IPS-11a (cell line): ENCODE measurements around the gene DRD1.

Experiments
- H3K4me3 ChIP-seq: one replicate; pipeline ENCODE4 v1.5.1; 2013; ENCODE audit warnings: low read depth, low read length, control low read depth

DRD1 gene

DNA sequence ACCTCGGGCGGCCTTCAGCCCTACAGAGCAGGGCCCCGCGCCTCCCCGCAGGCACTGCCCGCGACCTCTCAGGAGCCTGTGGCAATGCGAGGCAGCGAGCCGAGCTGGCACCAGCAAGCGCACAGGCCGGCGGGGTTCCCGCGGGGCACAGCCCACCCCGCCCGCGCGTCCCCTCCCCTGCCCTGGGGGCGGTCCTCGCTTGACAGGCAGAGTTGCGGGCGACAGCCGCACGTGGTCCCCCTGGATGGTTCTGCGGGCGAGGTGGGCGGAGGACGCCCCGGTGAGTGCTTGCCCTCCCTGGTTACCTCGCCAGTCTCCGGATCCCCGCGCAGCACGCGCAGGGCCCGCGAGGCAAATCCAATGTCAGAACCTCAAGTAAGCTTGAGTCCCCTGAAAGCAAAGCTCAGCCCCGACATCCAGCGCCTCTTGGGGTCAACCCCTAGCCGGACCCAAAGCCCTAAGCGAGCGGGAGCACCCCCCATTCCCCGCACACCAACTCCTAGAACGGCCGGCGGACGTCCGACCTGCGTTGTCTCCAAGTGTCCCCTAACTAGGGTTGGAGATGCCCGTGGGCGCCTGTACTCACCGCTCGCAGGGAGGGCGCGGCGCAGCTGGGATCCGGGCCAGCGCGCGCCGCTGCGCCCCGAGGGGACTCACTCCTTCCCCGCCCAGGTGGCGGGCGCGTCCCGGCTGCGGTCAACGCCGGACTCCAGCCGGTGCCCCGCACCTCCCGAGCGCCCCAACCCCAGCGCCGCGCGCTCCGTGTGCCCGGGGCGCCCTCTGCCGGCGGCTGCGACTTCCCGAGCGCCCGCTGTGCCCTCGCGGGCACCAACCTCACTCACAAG lies at the start of gene DRD1:
TSS of gene DRD1 (minus strand) at position 123 of the 845 bp plus-strand sequence. CDS start 1,083 bp downstream, outside the sequence.
- H3K4me3 ChIP-seq: peak within 1 kb of the TSS; percentile 25

DNA sequence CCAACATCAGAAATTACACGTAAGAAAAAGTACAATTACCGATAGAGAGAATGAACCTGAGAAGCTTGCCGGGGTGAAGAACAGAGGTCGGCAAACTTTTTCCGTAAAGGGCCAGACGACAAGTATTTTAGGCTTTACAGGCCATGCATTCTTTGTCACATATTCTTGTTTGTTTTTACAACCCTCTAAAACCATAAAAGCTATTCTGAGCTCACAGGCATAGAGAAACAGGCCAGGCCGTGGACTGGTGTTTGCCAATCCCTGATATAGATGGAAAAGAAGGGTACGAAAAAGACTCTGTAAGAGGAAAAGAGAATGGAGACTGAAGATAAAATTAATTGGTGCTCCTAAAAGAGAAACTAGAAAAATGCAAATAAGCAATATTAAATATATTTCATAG lies 49.7 kb upstream of the DRD1 start:
- H3K4me3 ChIP-seq: no peak overlapping the region

DNA sequence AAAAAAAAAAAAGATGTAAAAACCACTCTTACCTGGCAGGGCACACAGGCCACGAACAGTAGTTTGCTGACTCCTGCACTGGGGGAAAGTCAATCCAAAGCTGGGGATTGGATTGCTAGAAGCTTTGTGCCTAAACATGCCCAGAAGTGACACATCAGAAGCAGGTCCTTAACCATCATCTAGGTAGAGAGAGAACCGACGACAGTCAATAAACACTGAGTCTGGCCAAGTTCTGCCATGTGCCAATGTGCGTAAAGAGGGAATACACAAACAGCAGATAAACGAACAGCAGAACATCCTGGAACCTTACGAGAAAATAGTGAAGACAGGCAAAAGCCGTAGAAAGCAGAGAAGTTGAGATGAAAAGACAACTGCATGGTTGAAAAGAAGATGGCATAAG lies 49.3 kb upstream of the DRD1 start:
- H3K4me3 ChIP-seq: no peak overlapping the region

DNA sequence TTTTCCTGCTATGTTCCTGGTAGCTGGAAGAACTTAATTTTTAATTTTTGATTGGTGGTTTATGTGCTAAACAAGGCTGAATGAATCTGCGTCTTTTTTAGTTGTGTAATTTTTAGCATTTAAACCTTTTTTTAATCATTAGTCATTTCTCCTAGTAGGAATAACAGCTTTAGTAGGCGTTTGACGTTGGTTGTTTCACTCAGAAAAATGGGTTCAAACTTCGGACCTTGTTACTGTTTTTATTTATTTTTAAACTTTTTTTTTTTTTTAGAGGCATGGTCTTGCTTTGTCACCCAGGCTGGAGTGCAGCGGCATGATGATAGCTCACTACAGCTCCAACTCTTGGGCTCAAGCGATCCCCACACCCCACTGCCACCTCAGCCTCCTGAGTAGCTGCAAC lies 47.2 kb upstream of the DRD1 start:
- H3K4me3 ChIP-seq: no peak overlapping the region

DNA sequence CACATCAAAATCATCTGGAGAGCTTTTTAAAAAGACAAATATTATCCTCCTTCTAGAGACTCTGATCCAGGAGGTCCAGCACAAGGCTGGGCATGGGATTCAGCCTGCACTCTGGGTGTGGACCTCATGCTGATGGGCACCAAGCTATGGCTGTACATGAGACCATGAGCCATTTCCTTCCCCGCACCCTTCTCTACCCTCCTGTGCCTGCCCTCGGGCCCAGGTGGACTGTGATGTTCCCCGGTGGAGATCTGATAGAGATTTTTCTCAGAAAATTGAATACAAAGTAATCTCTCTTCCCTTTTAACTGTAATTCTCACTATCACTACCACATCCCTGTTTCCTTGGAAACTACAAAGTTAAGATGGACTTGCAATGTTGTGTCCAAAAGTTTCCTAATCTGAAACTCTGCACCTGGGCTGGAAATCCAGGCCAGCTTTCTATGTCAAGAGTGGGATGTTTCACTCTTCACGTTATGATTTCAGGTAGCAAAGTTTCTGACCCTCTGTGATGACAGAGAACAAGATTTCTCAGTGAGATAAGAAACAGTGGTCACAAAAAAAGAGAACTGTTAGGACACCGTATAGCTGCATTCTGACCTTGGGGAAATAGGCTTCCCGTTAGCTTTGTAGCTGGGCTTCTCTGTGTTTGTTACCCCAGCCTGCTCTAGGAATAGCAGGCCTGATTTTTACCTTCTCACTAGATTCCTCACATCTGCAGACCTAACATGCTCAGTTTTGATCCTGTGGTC lies 45.9 kb upstream of the DRD1 start:
- H3K4me3 ChIP-seq: no peak overlapping the region

DNA sequence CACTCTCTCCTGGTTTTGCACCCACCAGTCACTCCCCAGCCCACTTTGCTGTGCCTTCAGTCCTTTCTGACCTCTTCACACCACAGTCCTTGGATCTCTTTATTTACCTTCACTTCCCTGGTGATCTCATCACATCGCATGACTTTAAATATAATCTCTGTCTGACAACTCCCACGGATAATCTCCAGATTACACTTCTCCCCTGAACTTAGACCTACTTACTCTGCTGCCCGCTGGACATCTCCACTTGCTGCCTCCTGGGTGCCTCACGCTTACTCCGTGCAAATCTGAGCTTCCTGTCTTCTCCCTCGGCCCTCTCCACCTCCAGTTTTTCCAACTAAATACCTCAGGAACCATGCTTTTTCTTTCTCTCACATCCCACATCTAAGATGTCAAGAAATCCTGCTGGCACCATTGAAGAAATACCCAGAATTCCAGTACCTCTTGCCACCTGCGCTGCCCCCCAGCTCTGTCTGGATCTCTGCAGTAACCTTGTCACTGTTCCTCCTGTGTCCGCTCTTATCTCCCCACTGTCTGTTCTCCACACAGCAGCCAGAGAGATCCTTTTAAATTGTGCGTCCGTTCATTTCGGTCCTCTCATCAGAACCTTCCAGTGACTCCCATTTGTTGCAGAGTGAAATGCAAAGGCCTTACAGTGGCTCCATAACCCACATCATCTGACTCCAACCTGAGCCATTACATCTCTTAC lies 43.7 kb upstream of the DRD1 start:
- no peak overlapping the region for H3K4me3 ChIP-seq

DNA sequence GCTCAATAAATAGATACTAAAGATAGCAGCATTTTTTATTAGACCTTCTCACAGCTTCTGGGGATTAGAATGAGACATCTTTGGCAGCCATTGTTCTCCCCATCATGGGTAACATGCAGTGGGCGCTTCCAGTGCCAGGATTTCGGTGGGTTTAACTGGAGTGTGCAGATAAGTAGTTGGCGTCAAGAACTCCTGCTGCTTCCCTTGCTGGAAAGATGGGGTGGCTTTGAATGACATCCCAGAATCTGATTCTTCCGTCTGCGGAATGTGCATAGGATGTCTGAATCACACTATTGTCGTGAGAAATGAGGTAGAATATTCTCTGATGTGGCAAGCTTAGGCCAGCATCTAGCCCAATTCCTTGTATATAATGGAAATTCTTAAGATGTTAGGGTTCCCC lies 41.6 kb upstream of the DRD1 start:
- H3K4me3 ChIP-seq: no peak overlapping the region

DNA sequence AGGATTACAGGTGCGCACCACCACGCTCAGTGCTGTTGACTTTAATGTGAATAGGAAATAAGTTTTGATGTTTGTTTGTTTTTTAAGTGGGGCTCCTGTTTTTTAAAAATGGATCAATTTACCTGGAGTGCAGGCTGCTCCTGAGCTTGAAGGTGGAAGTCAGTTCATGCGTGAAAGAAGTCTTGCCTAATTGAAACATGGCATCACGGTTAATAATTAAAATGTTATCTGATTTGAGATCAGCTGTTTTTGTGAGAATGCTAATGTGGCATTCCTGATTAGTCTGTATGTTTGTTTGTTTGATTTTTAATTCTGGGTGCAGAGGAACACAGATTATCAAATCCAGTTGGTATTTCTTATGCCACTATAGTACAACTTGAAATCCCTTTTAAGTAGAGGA lies 40.8 kb upstream of the DRD1 start:
- H3K4me3 ChIP-seq: no peak overlapping the region

DNA sequence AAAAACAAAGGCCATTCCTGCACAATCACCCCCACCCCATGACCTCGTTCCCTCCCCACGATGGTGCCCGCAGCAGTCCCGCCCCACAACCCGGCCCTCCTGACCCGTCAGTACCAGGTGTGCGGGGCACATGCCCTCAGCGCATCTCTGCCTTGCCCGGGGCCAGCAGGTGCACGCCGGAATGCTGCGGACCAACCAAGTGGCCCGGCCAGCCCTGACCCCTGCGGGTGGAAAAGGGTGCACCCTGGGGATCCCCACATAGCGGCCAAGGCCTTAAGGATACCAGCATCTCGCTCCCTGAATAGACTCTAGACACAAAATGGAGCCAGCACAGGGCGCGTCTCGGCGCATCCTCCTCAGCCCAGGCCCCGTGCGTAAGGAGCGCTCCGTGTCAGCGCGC lies 40.3 kb upstream of the DRD1 start:
- no peak overlapping the region for H3K4me3 ChIP-seq

DNA sequence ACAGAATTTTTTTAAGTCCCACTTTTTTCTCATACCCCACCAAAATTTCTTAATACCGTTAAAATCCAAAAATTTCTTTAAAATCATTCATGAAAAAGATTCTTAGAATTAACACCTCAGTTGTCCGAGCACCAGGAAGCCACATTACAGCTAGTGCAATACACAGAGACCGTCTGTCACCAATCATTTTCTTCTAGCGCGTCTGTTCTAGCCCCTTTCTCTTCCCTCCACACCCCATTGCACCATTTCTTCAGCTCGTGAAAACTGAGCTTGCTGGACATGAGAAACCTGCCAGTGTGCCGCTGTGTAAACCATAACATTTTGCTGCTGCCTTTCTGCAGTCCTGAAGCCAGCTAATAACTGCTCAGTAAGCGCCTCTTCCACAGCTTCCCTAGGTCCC lies 39.4 kb upstream of the DRD1 start:
- no peak overlapping the region for H3K4me3 ChIP-seq

DNA sequence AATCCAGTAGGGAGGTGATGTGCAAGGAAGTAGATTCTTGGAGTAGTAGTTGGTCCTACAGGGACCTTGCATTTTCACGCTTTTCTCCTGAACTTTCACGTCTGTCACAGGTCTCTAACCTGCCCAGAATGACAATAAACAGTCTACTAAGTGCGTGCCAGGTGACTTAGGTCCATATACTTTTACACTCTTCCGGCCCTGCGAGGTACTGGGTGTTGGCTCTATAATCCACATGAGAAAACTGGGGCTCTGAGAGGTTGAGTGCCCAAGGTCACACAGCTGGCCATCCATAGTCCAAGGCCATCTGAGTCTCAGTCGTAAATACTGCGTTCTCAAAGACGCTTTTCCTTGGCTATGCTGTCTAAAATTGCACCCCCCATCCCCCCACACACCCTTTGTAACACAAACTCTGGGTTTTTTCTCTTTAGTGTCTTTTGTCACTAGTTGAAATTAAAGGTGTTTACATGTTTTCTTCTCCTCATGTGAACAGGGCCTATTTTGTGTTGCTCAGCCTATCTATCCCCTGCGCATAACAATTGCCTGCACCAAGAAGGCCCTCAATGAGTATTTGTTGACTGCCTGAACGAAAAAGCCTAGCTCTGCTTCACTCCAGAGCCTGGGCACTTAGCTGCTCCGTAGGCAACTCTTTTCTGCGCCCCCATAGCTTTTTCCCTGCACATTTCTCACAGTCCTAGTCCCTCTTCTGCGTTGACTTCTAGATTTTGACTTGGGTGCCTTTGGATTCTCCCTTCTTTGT lies 35.3 kb upstream of the DRD1 start:
- peak overlapping the region; percentile 87 for H3K4me3 ChIP-seq

DNA sequence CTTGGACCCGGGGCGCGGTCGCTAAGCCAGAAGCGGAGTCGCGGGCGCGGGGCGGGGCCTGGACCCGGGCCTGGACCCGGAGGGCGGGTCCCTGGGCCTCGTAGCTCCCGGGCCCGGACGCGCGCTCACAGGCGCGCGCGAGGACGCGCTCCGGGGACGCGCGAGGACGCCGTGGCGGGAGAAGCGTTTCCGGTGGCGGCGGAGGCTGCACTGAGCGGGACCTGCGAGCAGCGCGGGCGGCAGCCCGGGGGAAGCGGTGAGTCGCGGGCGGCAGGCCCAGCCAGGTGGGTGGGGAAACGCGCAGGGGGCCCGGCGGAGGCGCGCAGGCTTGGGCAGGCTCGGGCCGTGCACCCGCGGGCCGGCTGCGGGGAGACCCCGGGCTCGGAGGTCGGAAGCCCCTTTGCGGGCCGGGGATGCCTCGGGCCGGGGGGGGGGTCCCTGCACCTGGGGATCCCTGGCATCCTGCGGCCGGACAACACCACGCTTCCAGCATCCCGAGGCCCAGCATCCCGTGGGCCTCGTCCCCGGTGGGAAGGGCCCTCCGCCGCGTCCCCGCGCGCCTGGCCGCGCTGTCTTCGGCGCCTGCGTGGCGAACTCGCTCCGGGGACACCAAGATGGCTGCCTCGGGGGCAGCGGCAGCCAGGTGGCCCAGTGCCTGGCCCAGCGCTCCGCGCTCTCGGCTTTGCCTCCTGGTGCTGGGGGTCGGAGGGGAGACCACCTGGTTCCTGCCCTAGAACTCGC lies 34.6 kb upstream of the DRD1 start, which contains the start of gene SFXN1:
TSS of gene SFXN1 (plus strand) at position 177 of the 741 bp plus-strand sequence. CDS start 13,544 bp downstream, outside the sequence.
- peak within 1 kb of the TSS; percentile 87 for H3K4me3 ChIP-seq

DNA sequence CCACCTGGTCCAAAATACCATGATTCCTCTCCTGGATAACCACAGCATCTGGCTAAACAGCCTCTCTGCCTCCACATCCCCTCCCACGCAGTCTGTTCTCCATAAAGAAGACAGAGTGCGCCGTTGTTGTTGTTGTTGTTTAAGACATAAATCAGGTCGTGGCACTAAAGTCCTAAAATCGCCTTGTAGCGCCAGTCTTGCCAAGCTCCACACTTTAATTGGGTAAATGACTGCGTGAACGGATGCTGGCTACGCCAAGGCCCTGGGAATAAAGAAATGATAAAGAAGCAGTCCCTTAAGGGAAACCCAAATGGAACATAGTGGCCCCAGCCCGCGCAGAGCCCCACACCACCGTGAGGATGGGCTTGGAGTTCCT lies 34.0 kb upstream of the DRD1 start:
- H3K4me3 ChIP-seq: peak overlapping the region; percentile 87

DNA sequence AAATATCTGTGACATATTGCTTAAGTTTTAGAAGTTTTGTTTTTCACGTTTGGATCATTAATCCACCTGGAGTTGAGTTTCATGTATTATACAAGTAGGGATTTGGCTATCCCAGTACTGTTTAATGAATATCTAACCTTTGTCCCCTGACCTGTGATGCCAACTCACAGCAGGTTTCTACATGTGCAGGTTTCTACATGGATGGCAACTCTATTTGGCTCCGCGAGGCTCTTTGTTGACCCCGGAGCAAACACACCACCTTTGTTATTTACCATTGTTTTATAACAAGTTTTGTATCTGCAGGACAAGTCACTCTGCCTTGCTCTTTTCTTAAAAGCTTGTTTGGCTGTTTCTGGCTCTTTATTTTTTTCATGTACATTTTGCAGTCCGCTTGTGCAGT lies 33.5 kb upstream of the DRD1 start:
- H3K4me3 ChIP-seq: no peak overlapping the region

DNA sequence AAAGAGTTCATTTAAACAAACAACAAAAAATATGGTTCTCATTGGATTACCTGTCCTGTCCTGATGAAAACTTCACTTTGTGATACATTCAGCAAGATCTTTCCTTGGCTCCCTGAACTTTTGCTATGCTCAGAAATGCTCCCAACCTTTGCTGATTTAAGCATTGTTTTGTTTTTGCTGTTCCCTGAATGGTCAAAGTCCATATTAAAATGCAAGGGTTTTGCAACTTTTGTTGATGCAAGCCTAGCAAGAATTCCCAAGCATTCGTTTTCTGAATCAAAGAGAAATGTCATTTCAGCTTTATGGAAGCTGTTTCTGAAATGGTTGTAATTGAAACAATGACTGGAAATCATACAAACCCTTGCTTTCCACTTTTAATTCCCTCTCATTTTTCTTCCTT lies 31.3 kb upstream of the DRD1 start:
- no peak overlapping the region for H3K4me3 ChIP-seq

DNA sequence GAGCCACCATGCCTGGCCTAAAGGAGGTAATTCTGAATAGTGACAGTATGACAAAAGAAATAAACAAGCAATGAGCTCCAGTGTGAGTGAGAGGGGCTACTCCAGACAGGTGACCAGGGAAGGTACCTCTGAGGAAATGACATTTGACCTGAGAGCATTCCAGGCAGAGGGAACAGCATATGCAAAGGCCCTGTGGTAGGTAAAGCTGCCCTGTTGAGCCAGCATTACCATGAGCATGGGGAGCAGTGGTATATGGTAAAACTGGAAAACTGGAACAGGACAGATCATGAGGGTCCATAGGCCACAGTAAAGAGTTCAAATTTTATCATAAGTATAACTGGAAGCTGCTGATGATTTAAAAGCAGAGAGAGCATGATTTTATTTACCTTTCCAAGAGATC lies 28.4 kb upstream of the DRD1 start:
- H3K4me3 ChIP-seq: no peak overlapping the region

DNA sequence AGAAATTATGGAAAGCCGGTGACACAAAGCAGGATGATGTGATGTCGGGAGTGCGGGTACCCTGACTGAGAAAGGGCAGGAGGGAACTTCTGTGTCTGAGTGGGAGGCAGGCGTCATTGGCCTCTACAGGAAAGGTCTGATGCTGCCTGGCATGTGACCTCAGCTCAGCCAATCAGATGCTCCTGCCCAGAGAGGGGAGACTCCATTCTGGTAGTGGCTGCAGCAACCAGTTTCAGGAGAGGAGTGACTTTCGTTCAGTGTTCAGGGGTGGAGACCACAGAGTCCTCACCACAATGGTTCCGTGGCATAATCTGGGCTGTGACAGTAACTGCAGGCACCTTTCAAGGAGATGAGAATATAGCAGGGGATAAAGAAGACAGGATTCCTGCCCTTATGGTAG lies 27.6 kb upstream of the DRD1 start:
- no peak overlapping the region for H3K4me3 ChIP-seq

DNA sequence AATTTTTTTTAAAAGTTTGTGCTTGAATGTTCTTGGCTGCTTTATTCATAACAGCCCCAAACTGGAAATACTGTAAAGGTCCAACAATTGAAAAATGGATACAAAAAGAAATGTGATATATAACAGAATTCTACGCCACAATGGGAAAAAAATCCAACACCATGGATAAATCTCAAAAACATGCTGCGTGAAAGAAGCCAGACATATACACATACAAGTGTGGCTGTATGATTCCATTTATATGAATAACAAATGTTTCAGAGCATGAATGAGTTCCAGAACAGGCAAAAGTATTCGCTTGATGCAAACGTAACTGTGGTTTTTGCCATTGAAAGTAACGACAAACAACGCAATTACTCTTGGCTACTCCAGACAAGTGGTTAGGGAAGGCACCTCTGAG lies 27.2 kb upstream of the DRD1 start:
- H3K4me3 ChIP-seq: no peak overlapping the region

DNA sequence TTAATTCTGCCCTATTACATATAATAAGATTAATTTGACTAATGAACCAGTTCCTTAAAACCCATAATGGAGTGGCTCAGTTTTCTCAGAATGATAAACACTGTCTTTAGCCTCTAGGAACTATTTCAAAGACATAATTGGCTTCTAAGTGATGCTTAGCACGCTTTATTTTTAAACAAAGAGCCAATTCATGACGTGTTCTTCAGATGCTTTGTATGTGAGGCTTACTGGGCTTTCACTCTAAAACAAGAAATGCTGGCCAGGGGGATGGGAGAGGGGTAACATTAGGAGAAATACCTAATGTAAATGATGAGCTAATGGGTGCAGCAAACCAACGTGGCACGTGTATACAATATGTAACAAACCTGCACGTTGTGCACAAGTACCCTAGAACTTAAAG lies 26.8 kb upstream of the DRD1 start:
- H3K4me3 ChIP-seq: no peak overlapping the region

DNA sequence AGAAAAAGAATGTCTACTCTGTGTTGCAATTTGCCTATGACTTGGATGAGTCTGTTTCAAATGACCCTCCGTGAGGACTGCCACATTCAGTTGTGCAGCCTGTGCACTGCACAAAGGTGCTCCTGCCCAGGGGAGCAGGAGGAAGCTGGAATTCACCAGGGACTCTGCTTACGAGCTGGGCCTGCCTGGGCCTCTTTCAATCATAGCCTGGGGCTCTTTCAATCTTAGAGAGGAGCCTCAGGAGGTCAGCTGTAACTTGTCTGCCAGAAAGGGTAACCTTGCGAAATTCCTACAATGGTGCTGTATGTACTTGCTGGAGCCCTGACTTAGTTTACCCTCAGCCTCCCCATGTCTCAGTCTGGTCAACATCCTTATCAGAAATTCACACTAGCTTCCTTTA lies 25.9 kb upstream of the DRD1 start:
- H3K4me3 ChIP-seq: no peak overlapping the region
